Thyroid gland (tissue), 4 donors: ENCODE results near the gene RPP25L. TPM values are rescaled to one million over a fixed set of nuclear protein-coding genes. Genes with fewer than 3 reads are reported as not detected.

Experiments
- DNase-seq, 2 donors: peaks; one replicate each; pipeline ENCODE4 v3.0.0-alpha.2; 2019
- H3K27ac ChIP-seq, 3 donors: fragments of 200-600 bp; sonication (generic); 1 replicate in 2 of 3; 2 replicates in 1 of 3; pipeline ENCODE4 v1.5.1; 2016 to 2019; ENCODE audit warnings: mild to moderate bottlenecking in 1 of 3, moderate library complexity in 1 of 3
- H3K27me3 ChIP-seq: fragments of 200-600 bp; sonication (generic); one replicate; pipeline ENCODE4 v1.5.1; 2019
- H3K36me3 ChIP-seq, 2 donors: fragments of 200-600 bp; sonication (generic); one replicate each; pipeline ENCODE4 v1.5.1; 2016 to 2019
- H3K4me1 ChIP-seq, 2 donors: fragments of 200-600 bp; sonication (generic); one replicate each; pipeline ENCODE4 v1.5.1; 2017 to 2019
- H3K4me3 ChIP-seq, 3 donors: fragments of 200-600 bp; sonication (generic); replicated peaks in 1 of 3; 1 replicate in 2 of 3; 2 replicates in 1 of 3; pipeline ENCODE4 v1.5.1; 2016; ENCODE audit warnings: mild to moderate bottlenecking in 1 of 3
- H3K9me3 ChIP-seq: fragments of 200-600 bp; sonication (generic); one replicate; pipeline ENCODE4 v1.5.1; 2017
- CTCF ChIP-seq, 6 experiments: fragments of 200-600 bp in 3 of 6; fragments of 450-650 bp in 3 of 6; sonication (generic) in 3 of 6; IDR thresholded peaks; one replicate each; pipeline ENCODE4 v1.5.1; 2016 to 2019; ENCODE audit warnings: antibody characterized with exemption in 6 of 6, mild to moderate bottlenecking in 2 of 6, inconsistent platforms in 1 of 6, moderate library complexity in 1 of 6
- POLR2A ChIP-seq, 2 donors: fragments of 450-650 bp; IDR thresholded peaks; one replicate each; pipeline ENCODE4 v1.6.1; 2017; ENCODE audit warnings: antibody characterized with exemption in 2 of 2, mild to moderate bottlenecking in 2 of 2, moderate library complexity in 1 of 2
- WGBS, 2 donors: methylation state at CpG; one replicate each; pipeline ENCODE4 v1.1.5; 2017; 5-methylcytosine and 5-hydroxymethylcytosine counted together
- intact Hi-C: fragments of 100-400 bp; cut with DNase I; formaldehyde crosslinking; loops from one replicate; pipeline ENCODE4 v1.15.1; 2023
- total RNA-seq, 4 donors: library from RNA; depleted of rRNA; stranded (reverse); fragments of >200 nt; gene quantifications; one replicate each; pipeline ENCODE4 v1.2.3, GENCODE V29; 2016

RPP25L gene
- total RNA-seq, 4 donors from 2014 or later = 20.7 to 39.0 (median 25.8) TPM

- TF ChIP-seq POLR2A (IDR thresholded peaks at IDR 0.05) (no peak), CTCF (IDR thresholded peaks at IDR 0.05) (no peak)
- WGBS, 2 donors = 73 to 86% methylated on average over 3 of the region's 3 CpGs
- no peaks in the 10 kb centered on the region for H3K27me3 ChIP-seq
- H3K36me3 ChIP-seq = no peaks in the 10 kb centered on the region
- no peaks in the 10 kb centered on the region for H3K9me3 ChIP-seq
- intact Hi-C loops = loop anchor here (10.0 kb wide), 1 partner anchor 70 kb away; no protein-coding TSS in a partner anchor
- no peak overlapping the region for H3K27ac ChIP-seq
- DNase-seq = no peak
- peaks cover 16 to 18% of the 10 kb centered on the region in 2 donors for H3K4me1 ChIP-seq
- no peak overlapping the region for H3K4me3 ChIP-seq
Measured at GRCh38 chr9:34634551-34635248, 22.8 kb upstream of the RPP25L start.

DNA sequence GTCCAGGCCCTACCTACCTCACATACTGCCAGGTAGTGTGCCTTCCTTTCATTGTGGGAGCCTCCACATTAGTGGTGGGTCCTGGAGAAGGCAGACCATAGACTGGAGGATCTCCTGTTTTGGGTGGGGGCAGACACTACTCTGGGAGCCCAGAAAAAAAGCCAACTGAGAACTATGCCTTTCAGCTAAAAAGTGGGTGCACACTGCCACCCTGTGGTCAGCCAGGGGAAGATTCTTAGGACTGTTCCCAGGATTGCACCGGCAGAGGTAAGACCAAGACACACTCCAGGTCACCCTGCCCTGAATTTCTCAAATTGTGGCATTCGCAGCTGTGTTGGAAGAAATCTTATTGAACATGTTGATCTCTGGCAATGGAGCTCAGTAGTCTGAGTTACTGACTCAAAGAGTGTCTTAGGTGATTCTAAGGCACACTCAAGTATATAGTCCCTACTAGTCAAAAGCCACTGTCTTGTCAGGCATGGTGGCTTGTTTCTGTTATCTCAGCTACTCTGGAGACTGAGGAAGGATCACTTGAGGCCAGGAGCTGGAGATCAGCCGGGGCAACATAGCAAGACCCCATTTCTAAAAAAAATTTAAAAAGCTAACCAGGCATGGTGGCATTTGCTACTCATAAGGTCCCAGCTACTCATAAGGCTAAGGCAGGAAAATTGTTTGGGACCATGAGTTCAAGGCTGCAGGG is 22.1 kb upstream of the RPP25L start:
- Histone ChIP-seq H3K27me3 (no peaks in the 10 kb centered on the region), H3K4me3 (no peak overlapping the region), H3K36me3 (no peaks in the 10 kb centered on the region), H3K4me1 (peaks cover 16 to 22% of the 10 kb centered on the region in 2 donors), H3K27ac (no peak overlapping the region), H3K9me3 (no peaks in the 10 kb centered on the region)
- TF ChIP-seq POLR2A (IDR thresholded peaks at IDR 0.05) (no peak), CTCF (IDR thresholded peaks at IDR 0.05) (peak; percentile 43 to 88 (median 72))
- 11 to 16% methylated on average over 3 of the region's 3 CpGs for WGBS, 2 donors
- DNase-seq = peak; percentile 61 to 68
- intact Hi-C loops = loop anchor here (10.0 kb wide), 1 partner anchor 71 kb away; no protein-coding TSS in a partner anchor

- no peak for TF ChIP-seq CTCF (IDR thresholded peaks at IDR 0.05)
- TF ChIP-seq POLR2A (IDR thresholded peaks at IDR 0.05) = no peak
- intact Hi-C loops = loop anchor here (10.0 kb wide), 1 partner anchor 72 kb away; no protein-coding TSS in a partner anchor
- H3K4me1 ChIP-seq = peaks cover 18 to 23% of the 10 kb centered on the region in 2 donors
Measured at GRCh38 chr9:34633166-34633565, 21.3 kb upstream of the RPP25L start.

DNA sequence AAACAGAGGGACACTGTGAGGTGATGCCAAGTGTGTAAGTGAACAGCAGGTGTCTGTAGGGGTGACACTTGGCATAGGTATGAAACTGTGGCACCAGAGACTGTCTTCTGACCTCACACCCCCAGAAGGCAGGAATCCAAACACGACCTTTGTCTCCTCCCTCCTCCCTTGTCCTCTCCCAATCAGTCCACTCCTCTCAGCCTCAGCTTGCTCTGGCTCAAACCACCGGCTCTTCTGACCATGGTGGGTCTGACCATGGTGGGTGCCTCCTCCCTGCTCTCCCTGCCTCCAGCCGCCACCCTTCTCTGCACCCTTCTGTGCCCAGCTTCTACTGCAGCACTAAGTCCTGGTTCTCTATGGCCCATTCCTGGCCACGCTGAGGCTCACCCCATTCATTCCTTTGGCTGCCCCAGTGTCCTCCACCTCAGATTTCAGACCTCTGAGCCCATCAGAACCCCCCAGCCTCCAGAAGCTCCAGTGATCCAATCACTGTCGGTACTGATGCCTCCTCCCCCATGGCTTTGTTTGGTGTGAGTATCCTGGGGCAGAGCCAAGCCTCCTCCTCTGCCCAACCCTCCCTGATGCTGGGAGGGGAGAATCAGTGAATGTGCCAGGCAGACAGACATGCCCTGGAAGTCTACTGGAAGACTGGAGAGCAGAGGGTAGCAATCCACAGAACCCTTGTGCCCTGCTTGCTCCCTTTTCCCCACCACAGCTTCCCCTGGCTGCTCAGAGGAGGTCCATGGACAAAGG is 18.7 kb upstream of the RPP25L start:
- no peak for DNase-seq
- intact Hi-C loops = loop anchor here (10.0 kb wide), 1 partner anchor 74 kb away; no protein-coding TSS in a partner anchor
- H3K27me3 ChIP-seq = peaks cover 10% of the 10 kb centered on the region
- no peak overlapping the region for H3K4me3 ChIP-seq
- no peaks in the 10 kb centered on the region for H3K36me3 ChIP-seq
- H3K9me3 ChIP-seq = no peaks in the 10 kb centered on the region
- TF ChIP-seq CTCF (IDR thresholded peaks at IDR 0.05) = no peak
- TF ChIP-seq POLR2A (IDR thresholded peaks at IDR 0.05) = no peak
- peaks cover 5 to 12% of the 10 kb centered on the region in 2 donors for H3K4me1 ChIP-seq
- 23 to 37% methylated on average over 5 of the region's 5 CpGs for WGBS, 2 donors
- no peak overlapping the region for H3K27ac ChIP-seq

More at GRCh38 chr9:34633166-34633565, 21.3 kb upstream of the RPP25L start:
- Histone ChIP-seq H3K9me3 (no peaks in the 10 kb centered on the region), H3K4me3 (no peak overlapping the region), H3K36me3 (no peaks in the 10 kb centered on the region), H3K27me3 (no peaks in the 10 kb centered on the region), H3K27ac (no peak overlapping the region)
- DNase-seq = no peak
- WGBS, 2 donors = 65 to 67% methylated on average over 5 of the region's 5 CpGs
